SU-DHL-6 (cell line): ENCODE data around the gene PBLD.

Experiments
- H2AFZ ChIP-seq: fragments of 200-600 bp; sonication (generic); 2 replicates; pipeline ENCODE4 v1.6.1; 2014; ENCODE audit warnings: low read depth, mild to moderate bottlenecking, moderate library complexity, mixed read lengths, antibody characterized with exemption, low read length; ENCODE audit not compliant: severe bottlenecking
- H3F3A ChIP-seq: fragments of 200-600 bp; shearing (Covaris generic); 2 replicates; pipeline ENCODE4 v1.6.0; 2016; ENCODE audit warnings: antibody characterized with exemption, mild to moderate bottlenecking; ENCODE audit not compliant: insufficient read depth
- H3K27ac ChIP-seq: fragments of 200-600 bp; sonication (generic); 2 replicates; pipeline ENCODE4 v1.5.1; 2016; ENCODE audit warnings: low read depth, mild to moderate bottlenecking, low read length, moderate library complexity, mixed read lengths
- H3K27me3 ChIP-seq: fragments of 200-600 bp; sonication (generic), shearing (Covaris generic); 2 replicates; pipeline ENCODE4 v1.6.0; 2014; ENCODE audit warnings: mild to moderate bottlenecking, low read length
- H3K36me3 ChIP-seq: fragments of 200-600 bp; sonication (generic); 2 replicates; pipeline ENCODE4 v1.6.1; 2014; ENCODE audit warnings: mild to moderate bottlenecking, low read length, mixed read lengths
- H3K4me2 ChIP-seq: fragments of 300-600, 200-600 bp; shearing (Covaris generic), sonication (generic); 2 replicates; pipeline ENCODE4 v1.6.0; 2014; ENCODE audit warnings: low read length, low read depth, mild to moderate bottlenecking; ENCODE audit not compliant: poor library complexity, severe bottlenecking
- H3K4me3 ChIP-seq: fragments of 200-600 bp; sonication (generic); 2 replicates; pipeline ENCODE4 v1.5.1; 2014; ENCODE audit warnings: antibody characterized with exemption, low read length, mild to moderate bottlenecking, mixed read lengths; ENCODE audit not compliant: insufficient read depth, poor library complexity, severe bottlenecking
- H3K79me2 ChIP-seq: fragments of 200-600 bp; sonication (generic); 2 replicates; pipeline ENCODE4 v1.6.1; 2014; ENCODE audit warnings: mild to moderate bottlenecking, low read length, moderate library complexity; ENCODE audit not compliant: insufficient read depth
- H3K9ac ChIP-seq: fragments of 200-600 bp; sonication (generic); 2 replicates; pipeline ENCODE4 v1.7.0; 2014; ENCODE audit warnings: mild to moderate bottlenecking, low read length
- H3K9me2 ChIP-seq: fragments of 200-600 bp; sonication (generic); replicated peaks from 2 replicates; pipeline ENCODE4 v1.6.1; 2014; ENCODE audit warnings: low read length; ENCODE audit not compliant: insufficient read depth
- H3K9me3 ChIP-seq: fragments of 200-600 bp; sonication (generic); 2 replicates; pipeline ENCODE4 v1.6.1; 2014; ENCODE audit warnings: low read length, mixed read lengths; ENCODE audit not compliant: insufficient read depth
- H4K20me1 ChIP-seq: fragments of 200-600 bp; sonication (generic); 2 replicates; pipeline ENCODE4 v1.6.1; 2014; ENCODE audit warnings: low read depth, mild to moderate bottlenecking, antibody characterized with exemption, low read length, moderate library complexity, mixed read lengths
- EZH2phosphoT487 ChIP-seq: fragments of 200-600 bp; sonication (generic), shearing (Covaris generic); conservative IDR thresholded peaks from 2 replicates; pipeline ENCODE4 v1.6.1; 2018; ENCODE audit warnings: mild to moderate bottlenecking, antibody characterized with exemption, low read length, moderate library complexity, mixed read lengths
- TF ChIP-seq, protein P1 (sequence below): fragments of 200-600 bp; sonication (generic); IDR thresholded peaks from one replicate; pipeline ENCODE4 v1.5.1; 2017; ENCODE audit warnings: antibody characterized with exemption, mild to moderate bottlenecking, low read length, moderate library complexity; ENCODE audit not compliant: insufficient read depth, poor library complexity, severe bottlenecking

Gene PBLD

DNA sequence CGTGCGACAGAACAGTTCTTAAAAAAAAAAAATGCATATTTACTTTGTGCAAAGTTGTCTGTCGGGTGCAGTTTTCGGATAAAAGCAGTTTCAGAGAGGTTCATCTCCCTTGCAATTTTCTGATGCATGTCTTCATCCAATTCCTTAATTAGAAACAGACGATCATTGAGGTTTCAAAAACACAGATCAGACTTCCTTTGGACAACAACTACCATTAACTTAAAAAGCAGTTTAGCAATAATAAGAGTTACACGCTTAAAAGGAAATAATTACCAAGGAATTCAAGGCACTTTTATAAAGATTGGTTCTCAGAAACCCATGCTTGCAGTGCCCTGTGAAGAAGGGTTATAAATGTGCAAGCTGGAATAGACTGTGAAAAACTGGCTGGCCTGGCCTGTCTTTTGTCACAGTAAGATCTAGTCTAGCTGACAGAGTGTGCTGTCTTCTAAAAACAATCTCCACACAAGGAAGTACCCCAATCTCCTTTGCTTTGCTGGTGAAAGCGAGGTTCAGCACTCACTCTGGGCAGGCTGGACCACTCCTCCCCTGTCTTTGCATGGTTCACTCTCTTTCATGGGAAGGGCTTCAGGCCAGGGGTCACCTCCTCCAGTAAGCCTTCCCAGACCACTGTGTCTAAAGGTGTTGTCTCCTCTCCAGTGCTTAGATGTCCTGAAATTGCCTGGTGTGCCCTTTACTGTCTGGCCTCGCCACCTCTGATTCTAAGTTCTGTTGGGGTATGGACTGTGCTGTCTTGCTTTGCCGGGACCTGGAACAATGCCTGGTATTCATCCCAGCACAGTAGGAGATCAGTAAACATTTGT is 35.7 kb downstream of the PBLD start:
- H3K36me3 ChIP-seq = no peaks in the 10 kb centered on the region
- no peaks in the 10 kb centered on the region for H3K9me3 ChIP-seq
- peak overlapping the region; percentile 92 for H2AFZ ChIP-seq
- H3K4me3 ChIP-seq = peak overlapping the region; percentile 40
- H3K27ac ChIP-seq = peak overlapping the region; percentile 81
- H3K79me2 ChIP-seq = no peaks in the 10 kb centered on the region
- peak overlapping the region; percentile 56 for H3K9ac ChIP-seq
- H3K27me3 ChIP-seq = no peaks in the 10 kb centered on the region
- H4K20me1 ChIP-seq = no peaks in the 10 kb centered on the region
- TF ChIP-seq, protein P1, sequence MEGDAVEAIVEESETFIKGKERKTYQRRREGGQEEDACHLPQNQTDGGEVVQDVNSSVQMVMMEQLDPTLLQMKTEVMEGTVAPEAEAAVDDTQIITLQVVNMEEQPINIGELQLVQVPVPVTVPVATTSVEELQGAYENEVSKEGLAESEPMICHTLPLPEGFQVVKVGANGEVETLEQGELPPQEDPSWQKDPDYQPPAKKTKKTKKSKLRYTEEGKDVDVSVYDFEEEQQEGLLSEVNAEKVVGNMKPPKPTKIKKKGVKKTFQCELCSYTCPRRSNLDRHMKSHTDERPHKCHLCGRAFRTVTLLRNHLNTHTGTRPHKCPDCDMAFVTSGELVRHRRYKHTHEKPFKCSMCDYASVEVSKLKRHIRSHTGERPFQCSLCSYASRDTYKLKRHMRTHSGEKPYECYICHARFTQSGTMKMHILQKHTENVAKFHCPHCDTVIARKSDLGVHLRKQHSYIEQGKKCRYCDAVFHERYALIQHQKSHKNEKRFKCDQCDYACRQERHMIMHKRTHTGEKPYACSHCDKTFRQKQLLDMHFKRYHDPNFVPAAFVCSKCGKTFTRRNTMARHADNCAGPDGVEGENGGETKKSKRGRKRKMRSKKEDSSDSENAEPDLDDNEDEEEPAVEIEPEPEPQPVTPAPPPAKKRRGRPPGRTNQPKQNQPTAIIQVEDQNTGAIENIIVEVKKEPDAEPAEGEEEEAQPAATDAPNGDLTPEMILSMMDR = no peak
- no peak for TF ChIP-seq EZH2phosphoT487
- H3K9me2 ChIP-seq = no peaks in the 10 kb centered on the region
- peak overlapping the region; percentile 65 for H3K4me2 ChIP-seq
- H3F3A ChIP-seq = peaks cover 28% of the 10 kb centered on the region

DNA sequence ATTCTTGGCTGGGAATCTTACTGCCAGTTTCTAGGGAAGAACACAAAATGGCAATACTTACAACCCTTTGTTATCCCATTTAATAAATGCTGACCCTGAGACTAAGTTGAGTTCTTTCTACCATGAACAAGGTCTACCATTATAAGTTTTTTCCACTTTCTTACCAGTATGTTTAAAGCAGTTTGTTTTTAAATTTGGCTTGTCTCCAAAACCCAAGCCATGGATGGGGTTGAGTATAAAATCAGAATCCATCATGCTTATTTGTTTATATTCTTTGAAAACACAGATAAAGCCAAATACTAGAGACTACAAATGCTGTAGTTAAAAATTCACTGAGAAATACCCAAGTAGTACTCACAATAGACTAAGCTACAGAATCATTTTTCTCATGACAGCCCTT is 42.0 kb downstream of the PBLD start:
- Histone ChIP-seq H3K36me3 (no peaks in the 10 kb centered on the region), H3K9ac (no peak overlapping the region), H3K9me3 (no peaks in the 10 kb centered on the region), H3K4me3 (no peak overlapping the region), H3K4me2 (no peak overlapping the region), H3F3A (no peaks in the 10 kb centered on the region), H2AFZ (no peak overlapping the region), H3K27ac (no peak overlapping the region), H3K9me2 (no peaks in the 10 kb centered on the region), H3K27me3 (no peaks in the 10 kb centered on the region), H3K79me2 (no peaks in the 10 kb centered on the region), H4K20me1 (no peaks in the 10 kb centered on the region)
- no peak for TF ChIP-seq EZH2phosphoT487
- TF ChIP-seq, protein P1 = no peak

DNA sequence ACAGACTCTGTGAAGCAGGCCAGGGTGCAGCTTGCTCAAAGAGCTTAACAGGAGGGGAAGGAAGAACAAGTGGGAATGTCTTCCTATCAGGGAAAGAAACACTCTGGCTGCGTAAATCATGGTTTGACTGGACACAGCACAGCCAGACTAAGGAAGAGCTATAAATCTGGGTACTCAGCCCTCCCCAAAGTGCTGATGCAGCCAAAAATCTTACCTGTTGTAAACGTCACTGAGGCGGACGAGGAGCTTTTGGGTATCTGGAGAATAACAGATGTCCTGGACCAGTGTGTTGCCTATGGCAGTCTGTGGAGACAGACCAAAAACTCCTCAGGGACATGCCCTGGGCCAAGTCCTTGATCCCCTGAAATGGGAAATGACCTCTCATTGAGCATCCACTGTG is 44.0 kb downstream of the PBLD start:
- H3F3A ChIP-seq = no peaks in the 10 kb centered on the region
- H3K4me3 ChIP-seq = no peak overlapping the region
- H3K4me2 ChIP-seq = no peak overlapping the region
- no peaks in the 10 kb centered on the region for H3K9me3 ChIP-seq
- H2AFZ ChIP-seq = no peak overlapping the region
- H4K20me1 ChIP-seq = no peaks in the 10 kb centered on the region
- H3K9ac ChIP-seq = no peak overlapping the region
- no peaks in the 10 kb centered on the region for H3K9me2 ChIP-seq
- H3K27me3 ChIP-seq = no peaks in the 10 kb centered on the region
- no peaks in the 10 kb centered on the region for H3K79me2 ChIP-seq
- TF ChIP-seq EZH2phosphoT487 = no peak
- TF ChIP-seq, protein P1 = no peak
- no peaks in the 10 kb centered on the region for H3K36me3 ChIP-seq
- no peak overlapping the region for H3K27ac ChIP-seq
